ENCODE measurements around the gene GFRAL. TPM values are rescaled to one million over a fixed set of nuclear protein-coding genes. Genes with fewer than 3 reads are reported as not detected.

Gene GFRAL
- total RNA-seq, 1 experiment from 2014 or later = not detected

DNA sequence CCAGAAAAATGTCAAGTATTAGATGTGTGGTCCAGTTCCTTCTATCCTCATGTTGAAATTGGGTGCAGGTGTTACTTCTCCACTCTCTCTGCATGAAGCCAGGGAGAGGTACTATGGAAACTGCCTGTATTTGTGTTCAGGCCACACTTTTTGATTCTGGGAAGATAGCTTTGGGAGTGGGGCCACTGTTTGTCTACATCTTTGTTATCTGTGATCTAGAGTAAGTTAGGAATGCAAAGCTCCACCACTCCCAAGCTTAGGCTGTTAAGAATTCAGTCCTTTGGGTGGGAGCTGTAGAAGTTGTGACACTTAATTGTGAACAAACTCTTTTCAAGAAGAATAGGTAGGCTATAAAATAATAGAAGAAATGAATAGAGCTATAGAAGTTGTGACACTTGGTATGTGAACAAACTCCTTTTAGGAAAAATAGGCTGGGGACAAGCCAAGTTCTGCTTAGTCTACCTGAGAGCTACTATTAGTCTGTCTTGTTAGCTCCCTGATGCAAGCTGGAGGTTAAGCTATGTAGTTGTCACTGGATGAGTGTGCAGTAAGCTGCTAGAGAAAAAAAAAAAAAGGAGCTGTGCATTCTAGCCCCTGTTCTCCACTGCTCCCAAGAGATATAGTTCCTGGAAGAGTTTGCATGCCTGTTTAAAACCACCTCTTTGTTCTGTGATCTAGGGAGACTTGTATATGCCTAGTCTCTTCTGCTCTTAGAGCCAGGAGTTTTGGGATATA is 7.1 kb upstream of the GFRAL start:
- H3K4ac ChIP-seq (ENCODE audit: low read depth, low read length) = no peak overlapping the region
- no peak overlapping the region for H4K8ac ChIP-seq (replicated peaks; ENCODE audit: insufficient read length, low read depth, low read length)
- H3K9ac ChIP-seq (ENCODE audit: extremely low read depth, insufficient read length, low read length) = no peak overlapping the region
- H3K79me1 ChIP-seq (ENCODE audit: insufficient read depth, low read depth, low read length, poor library complexity, severe bottlenecking) = no peaks in the 10 kb centered on the region
- no peaks in the 10 kb centered on the region for H3K36me3 Mint-ChIP-seq (ENCODE audit: insufficient read depth in 1 of 3, low read depth in 3 of 3)
- no peak overlapping the region for H3K18ac ChIP-seq (ENCODE audit: insufficient read length, low read depth, low read length)
- H2AFZ ChIP-seq (ENCODE audit: low read length) = no peak overlapping the region
- H4K91ac ChIP-seq (ENCODE audit: insufficient read length, low read depth, low read length) = no peak overlapping the region
- H3K23me2 ChIP-seq (ENCODE audit: insufficient read length, low read depth, low read length, poor library complexity, severe bottlenecking) = no peaks in the 10 kb centered on the region
- H2BK20ac ChIP-seq (ENCODE audit: low read depth, low read length, poor library complexity, severe bottlenecking) = no peak overlapping the region
- TF ChIP-seq, protein P1, sequence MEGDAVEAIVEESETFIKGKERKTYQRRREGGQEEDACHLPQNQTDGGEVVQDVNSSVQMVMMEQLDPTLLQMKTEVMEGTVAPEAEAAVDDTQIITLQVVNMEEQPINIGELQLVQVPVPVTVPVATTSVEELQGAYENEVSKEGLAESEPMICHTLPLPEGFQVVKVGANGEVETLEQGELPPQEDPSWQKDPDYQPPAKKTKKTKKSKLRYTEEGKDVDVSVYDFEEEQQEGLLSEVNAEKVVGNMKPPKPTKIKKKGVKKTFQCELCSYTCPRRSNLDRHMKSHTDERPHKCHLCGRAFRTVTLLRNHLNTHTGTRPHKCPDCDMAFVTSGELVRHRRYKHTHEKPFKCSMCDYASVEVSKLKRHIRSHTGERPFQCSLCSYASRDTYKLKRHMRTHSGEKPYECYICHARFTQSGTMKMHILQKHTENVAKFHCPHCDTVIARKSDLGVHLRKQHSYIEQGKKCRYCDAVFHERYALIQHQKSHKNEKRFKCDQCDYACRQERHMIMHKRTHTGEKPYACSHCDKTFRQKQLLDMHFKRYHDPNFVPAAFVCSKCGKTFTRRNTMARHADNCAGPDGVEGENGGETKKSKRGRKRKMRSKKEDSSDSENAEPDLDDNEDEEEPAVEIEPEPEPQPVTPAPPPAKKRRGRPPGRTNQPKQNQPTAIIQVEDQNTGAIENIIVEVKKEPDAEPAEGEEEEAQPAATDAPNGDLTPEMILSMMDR (conservative IDR thresholded peaks at IDR 0.05) = no peak
- no peak overlapping the region for H3K56ac ChIP-seq (ENCODE audit: insufficient read length, low read depth, low read length)
- no peak overlapping the region for H3K4me3 Mint-ChIP-seq
- no peaks in the 10 kb centered on the region for H3K27me3 ChIP-seq (ENCODE audit: insufficient read depth, low read length)
- H3K14ac ChIP-seq (ENCODE audit: insufficient read depth, low read length) = no peak overlapping the region
- H2AK5ac ChIP-seq (ENCODE audit: insufficient read length, low read length) = no peak overlapping the region
- H3K23ac ChIP-seq (ENCODE audit: insufficient read length, low read depth, low read length) = no peak overlapping the region
- no peaks in the 10 kb centered on the region for H3K79me2 ChIP-seq (ENCODE audit: insufficient read depth, low read length)
- H3K27ac Mint-ChIP-seq = no peak overlapping the region
- no peak overlapping the region for H2BK120ac ChIP-seq (ENCODE audit: low read depth, low read length, poor library complexity, severe bottlenecking)
- H4K20me1 ChIP-seq (ENCODE audit: control insufficient read depth, insufficient read depth, insufficient read length) = no peaks in the 10 kb centered on the region
- no peaks in the 10 kb centered on the region for H3K4me1 ChIP-seq (ENCODE audit: insufficient read depth, low read length)
- H3K27me3 Mint-ChIP-seq (ENCODE audit: low read depth) = no peaks in the 10 kb centered on the region
- no peaks in the 10 kb centered on the region for H3K9me3 ChIP-seq (ENCODE audit: control insufficient read depth, low read depth, low read length)
- H3K4me2 ChIP-seq (ENCODE audit: insufficient read depth, insufficient read length, low read length) = no peak overlapping the region
- H3T11ph ChIP-seq (ENCODE audit: low read length) = no peak overlapping the region
- H2BK15ac ChIP-seq (ENCODE audit: low read depth, low read length) = no peak overlapping the region
- H2BK5ac ChIP-seq (ENCODE audit: insufficient read length, low read length) = no peak overlapping the region
- no peak overlapping the region for H2BK12ac ChIP-seq (ENCODE audit: insufficient read length, low read depth, low read length)
- no peak for DNase-seq
- no peak overlapping the region for H4K5ac ChIP-seq (ENCODE audit: insufficient read length, low read depth, low read length)
- no peak overlapping the region for H3K27ac ChIP-seq (ENCODE audit: insufficient read length, low read depth, low read length)
- H3K4me1 Mint-ChIP-seq = no peaks in the 10 kb centered on the region
- H3K9me3 Mint-ChIP-seq = no peaks in the 10 kb centered on the region

Data from H9 (cell line).